AML-193 (cell line): ENCODE measurements around the gene SLC25A26.

Source experiments
- DNase-seq, 2 experiments: peaks; one replicate each; lab custom pipeline; 2025; lab: John Stamatoyannopoulos, UW

The SLC25A26 gene

GRCh38 chr3:66396161-66396760 is 175.5 kb downstream of the SLC25A26 start:
- DNase-seq, result no peak

- no peak for DNase-seq
Observed at GRCh38 chr3:66396888-66397287, 176.1 kb downstream of the SLC25A26 start.

GRCh38 chr3:66397745-66398144 is 176.9 kb downstream of the SLC25A26 start:
- DNase-seq, result peak in 1 of 2 experiments; percentile 3

- DNase-seq, result no peak
Observed at GRCh38 chr3:66398228-66399025, 177.6 kb downstream of the SLC25A26 start.

- no peak for DNase-seq
Observed at GRCh38 chr3:66399529-66400232, 178.9 kb downstream of the SLC25A26 start.

GRCh38 chr3:66400411-66401156 is 179.8 kb downstream of the SLC25A26 start:
- no peak for DNase-seq

GRCh38 chr3:66401157-66401550 is 180.4 kb downstream of the SLC25A26 start:
- no peak for DNase-seq

- DNase-seq, result no peak
Observed at GRCh38 chr3:66401675-66402491, 181.1 kb downstream of the SLC25A26 start.

- no peak for DNase-seq
Observed at GRCh38 chr3:66402596-66403290, 181.9 kb downstream of the SLC25A26 start.

GRCh38 chr3:66403323-66403990 is 182.7 kb downstream of the SLC25A26 start:
- no peak for DNase-seq

GRCh38 chr3:66404197-66404596 is 183.4 kb downstream of the SLC25A26 start:
- no peak for DNase-seq

GRCh38 chr3:66404903-66405700 is 184.3 kb downstream of the SLC25A26 start:
- DNase-seq, result no peak

- no peak for DNase-seq
Observed at GRCh38 chr3:66405701-66406091, 184.9 kb downstream of the SLC25A26 start.

GRCh38 chr3:66406163-66406562 is 185.4 kb downstream of the SLC25A26 start:
- no peak for DNase-seq

GRCh38 chr3:66406831-66407610 is 186.2 kb downstream of the SLC25A26 start:
- no peak for DNase-seq

- DNase-seq, result peak in 1 of 2 experiments; percentile 24
Observed at GRCh38 chr3:66407611-66408218, 186.9 kb downstream of the SLC25A26 start.

- DNase-seq, result no peak
Observed at GRCh38 chr3:66409771-66410754, 189.3 kb downstream of the SLC25A26 start.
